GM19238 (cell line): ENCODE data around the gene MRPS6.

Experiments used
- DNase-seq: peaks from one replicate; pipeline ENCODE4 v3.0.0; 2011; ENCODE audit warnings: low spot score; ENCODE audit not compliant: insufficient read length

The MRPS6 gene

DNA sequence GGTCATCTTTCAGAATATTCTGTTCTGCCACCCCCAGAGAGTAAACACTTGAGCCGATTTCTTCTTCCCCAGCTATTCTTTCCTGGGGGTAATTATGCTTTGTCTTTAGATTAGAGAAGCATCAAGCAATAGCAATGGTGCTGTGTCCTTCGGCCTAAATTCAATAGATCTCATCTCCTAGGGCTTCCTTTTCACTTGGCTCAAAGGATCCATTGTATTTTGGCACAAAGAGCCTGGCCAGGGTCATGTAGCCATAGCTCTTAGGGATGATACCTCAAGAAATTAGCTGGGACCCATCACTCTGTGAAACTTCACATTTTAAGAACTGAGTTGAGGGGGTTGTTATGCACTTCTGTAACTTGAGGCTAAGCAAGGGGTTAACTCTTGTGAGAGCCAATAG is 27.0 kb downstream of the MRPS6 start:
- no peak for DNase-seq

DNA sequence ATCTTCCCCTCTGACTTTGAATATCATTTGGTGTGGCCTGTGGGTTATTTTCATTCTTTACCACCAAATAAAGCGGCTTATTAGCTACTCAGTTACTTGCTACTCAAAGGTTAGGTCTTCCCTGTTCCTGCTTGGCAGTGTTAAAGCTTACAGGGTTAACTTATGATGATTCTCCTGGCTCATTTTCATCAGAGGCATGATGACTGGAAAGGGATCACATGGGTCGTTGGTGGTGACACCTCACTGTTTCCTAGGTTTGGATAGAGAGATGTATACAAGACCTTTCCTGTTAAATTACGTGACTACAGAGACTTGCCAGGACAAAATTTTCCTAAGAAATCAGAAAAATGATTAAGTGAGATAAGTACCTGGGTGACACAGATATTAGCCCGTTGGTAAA is 27.4 kb downstream of the MRPS6 start:
- no peak for DNase-seq

DNA sequence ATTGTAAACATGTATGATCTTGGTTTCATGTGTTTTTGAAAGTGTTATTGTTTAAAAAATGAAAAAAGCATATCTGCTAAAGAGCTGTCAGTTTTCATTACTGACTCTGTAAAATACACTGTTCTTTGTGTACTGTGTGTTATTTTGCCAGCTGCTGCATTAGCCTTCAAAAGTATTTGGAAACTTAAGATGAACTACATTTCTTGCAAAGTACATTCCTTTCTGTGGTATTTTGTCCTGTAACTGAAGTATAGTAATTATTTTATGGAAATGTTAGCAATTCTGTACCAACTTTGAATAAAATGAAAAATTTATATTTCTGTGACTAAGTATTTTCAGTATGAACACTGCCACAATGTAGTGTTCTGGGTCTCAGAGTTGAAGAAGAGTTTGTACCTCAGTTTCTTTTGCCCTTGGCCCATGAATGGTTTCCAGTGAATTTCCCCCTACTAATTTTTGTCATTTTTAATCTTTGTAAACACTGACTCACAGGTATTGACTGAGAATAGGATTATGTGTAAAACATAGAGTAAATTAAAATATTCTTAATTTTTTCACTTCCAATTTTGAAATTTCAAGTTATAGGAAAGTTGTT is 32.7 kb downstream of the MRPS6 start:
- DNase-seq = no peak

DNA sequence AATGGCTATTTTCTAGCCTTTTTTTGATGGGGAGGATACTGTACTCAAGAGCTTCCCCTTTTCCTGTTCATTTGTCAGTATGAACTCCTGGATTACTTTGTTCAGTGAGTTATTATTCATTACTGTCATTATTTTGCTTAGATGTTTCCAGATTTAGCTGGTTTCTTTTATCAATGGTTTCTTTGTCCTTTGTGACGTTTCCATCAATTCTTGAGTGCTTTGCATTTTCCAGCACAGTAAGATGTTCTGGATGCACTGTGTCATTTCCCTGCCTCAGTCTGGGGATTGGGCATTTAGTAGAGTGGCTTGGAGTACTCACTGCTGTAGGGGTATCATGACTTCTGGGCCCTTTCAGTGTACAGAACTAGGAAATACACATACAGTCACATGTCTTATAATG is 34.2 kb downstream of the MRPS6 start:
- no peak for DNase-seq

DNA sequence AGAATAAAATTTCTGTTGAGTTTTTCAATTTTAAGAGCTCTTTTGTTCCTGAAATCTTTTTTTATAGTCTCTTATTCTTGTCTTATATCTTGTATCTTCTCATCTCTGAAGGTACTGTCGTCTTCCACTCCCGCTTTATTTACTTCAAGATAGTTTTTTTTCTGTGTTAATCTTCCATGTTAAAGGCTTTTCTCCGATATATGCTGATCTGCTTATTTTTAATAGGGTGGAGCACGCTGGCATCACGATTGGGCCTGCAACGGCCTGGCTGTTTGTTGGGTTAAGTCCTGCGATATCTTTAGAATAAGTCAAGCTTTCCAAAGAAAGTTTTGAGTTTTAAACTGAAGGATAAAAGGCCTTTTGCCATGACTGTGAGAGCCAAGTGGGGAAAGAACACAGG is 35.7 kb downstream of the MRPS6 start:
- no peak for DNase-seq

DNA sequence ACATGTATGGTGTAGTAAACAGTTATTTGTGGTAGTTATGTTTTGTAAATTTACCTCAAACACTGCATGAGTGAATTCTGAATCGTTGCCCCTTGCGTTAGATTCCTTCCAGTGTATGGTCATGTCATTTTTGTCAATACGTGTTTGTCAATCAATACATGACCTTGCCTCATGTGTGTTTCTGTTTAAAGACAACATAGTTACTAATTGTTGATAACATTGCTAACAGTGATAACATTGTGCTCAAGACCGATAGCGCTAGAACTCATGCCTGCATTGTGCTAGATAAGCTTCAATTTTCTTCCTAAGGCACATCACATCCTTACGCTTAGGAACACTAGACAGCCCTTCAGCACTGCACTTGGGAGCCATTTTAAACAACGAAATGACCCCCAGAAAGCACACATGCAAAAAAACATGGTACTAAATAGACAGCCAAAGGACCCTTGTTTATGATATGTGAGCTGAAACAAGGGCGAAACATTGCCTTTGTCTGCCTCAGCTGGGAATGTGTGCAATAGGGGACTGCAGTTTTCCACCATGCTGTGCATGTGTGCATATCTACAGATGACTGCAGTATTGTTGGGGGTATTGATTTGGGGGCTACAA is 37.3 kb downstream of the MRPS6 start:
- DNase-seq = no peak

DNA sequence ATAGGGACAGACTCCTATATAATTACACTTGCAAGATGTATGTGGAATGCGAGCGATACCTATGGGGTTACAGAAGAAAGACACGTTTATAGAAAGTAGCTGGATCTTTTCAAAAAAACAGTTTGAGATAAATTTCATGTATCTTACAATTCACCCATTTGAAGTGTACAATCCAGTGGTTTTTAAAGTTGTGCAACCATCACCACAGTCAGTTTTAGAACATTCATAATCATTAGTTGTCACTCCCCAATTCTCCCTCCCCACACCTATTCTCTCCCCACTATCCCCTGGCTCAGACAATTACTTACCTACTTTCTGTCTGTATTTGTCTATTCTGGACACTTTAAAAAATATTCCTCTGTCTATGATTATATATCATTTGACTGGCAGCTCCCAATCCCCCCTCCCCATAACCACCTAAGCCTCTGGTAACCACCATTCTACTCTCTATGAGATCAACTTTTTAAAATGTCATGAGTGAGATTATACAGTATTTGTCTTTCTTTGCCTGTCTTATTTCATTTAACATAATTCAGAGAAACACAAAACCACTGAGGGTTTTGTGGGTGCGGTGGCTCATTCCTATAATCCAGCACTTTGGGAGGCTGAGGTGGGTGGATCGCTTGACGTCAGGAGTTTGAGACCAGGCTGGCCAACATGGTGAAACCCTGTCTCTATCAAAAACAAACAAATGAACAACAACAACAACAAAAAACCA is 39.1 kb downstream of the MRPS6 start:
- no peak for DNase-seq

DNA sequence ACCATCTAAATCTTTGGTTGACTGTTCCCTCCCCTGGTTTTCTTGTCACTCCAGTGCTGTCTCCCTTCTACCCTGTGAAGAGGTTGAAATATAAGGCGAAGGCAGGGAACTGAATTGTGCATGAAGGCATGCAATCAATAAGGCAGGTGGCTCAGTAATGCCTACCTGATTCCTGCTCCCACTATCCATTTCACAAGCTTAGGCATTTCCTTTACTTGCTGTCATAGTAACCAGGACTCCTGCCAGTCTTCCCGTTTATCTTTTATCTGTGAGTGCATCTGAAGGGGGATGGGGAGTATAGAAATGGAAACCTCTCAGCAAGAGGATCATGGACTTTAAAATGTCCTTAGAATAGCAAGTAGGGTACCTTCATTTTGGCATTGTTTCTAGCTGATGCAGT is 40.5 kb downstream of the MRPS6 start:
- DNase-seq = no peak

DNA sequence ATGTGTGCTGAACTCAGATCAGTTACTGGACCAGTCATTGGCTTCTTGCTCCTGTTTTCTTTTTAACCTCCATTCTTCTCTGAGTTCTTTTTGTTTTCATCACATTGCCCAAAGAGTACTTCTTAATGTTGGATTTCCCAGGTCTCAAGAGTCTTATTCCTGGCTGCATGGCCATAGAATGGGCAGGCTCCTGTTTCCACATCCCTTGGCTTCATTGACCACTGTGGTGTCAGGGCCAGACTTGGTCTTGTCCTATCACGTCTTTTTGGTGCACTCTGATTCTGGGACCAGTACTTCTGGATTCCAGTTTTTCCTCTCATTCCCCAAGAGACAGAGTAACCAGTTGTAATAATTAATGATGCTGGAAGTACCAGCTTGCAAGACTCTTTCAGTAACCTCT is 41.8 kb downstream of the MRPS6 start:
- no peak for DNase-seq

DNA sequence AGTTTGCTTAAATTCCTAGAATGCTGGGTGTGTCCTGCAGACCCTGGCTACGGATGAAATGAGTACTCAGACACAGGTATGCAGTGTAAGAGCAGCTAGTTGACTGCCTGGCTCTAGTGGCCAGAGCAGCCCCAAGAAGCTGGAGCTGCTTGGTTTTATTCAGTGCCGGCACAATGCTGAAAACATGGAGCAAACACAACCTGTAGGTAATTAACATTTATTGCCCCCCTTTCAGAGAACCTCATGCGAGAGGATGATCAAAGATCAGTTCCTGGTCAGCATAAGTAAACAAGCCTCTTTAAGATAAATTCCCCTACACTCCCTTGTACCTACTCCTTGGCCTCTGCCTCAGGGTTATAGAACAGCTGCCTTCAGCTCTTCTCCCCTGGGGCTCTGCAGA is 43.2 kb downstream of the MRPS6 start:
- DNase-seq = no peak

DNA sequence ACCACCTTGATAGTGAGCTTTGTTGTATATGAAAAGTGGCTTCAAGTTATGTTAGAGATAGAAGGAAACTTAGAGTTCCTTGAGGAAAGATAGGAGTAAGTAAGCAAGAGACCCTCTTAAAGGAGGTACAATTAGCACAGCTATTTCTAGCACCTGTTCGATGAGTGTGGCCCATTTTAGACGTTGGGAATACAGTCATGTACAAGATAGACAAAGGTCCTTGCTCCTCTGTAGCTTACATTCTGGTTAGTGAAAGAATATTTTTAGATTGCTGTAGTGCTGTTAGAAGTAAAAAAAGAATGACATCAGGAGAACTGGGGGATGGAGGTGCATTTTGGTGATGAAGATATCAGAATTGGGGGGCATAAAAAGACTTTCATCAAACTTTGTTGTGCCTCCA is 47.5 kb downstream of the MRPS6 start:
- no peak for DNase-seq

DNA sequence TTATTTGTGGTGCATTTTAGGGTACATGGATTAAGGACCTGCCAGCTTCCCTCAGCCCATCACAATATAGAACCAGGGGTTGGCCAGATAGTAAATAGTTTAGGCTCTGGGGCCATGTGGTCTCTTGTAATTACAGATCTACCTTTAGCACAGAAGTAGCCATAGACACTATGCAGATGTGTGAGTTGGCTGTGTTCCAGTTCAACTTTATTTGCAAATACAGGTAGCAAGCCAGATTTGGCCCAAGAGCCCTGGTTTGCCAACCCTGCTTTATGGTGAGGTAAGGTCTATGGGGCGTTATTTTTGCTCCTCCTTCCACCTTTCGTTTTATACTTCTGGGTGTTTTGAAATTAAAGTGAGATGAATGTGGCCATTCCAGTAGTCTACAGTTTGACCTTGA is 48.7 kb downstream of the MRPS6 start:
- DNase-seq = no peak

DNA sequence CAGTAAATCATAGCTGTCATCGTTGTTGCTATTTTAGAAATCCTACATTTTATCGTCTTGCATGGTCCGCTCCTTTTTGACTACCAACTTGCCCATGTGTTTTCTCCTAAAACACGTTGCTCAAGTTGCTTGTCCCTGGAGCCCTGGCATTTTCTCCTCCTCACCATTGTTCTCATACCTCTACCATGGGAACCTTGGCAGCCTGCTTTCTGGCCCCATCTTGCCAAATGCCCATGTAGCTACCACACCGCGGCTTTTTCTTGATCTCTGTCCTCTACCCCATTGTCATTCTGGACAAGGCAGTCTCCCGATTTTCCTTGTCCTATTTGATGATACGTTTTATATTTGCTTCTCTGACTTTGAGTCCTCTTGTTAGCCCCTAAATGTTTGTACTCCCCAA is 50.2 kb downstream of the MRPS6 start:
- no peak for DNase-seq

DNA sequence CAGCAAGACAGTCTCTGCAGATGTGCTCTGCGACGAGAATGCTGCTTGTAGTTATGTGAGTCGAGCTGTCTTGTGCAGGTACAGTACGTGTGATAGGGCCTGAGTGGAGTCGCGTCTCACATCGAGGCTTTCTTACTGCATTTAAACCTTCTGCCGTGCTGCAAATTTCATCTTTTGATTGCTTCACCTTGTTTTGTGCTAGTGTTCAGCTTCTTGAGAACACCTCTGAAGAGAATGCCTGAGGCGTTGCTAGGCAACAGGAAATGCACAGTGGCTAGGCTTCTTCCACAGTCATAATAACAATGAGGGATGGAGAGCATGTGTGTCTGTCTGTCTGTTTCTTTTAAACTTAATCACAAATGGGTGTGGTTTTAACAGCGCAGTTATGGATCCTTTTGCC is 52.9 kb downstream of the MRPS6 start:
- no peak for DNase-seq

DNA sequence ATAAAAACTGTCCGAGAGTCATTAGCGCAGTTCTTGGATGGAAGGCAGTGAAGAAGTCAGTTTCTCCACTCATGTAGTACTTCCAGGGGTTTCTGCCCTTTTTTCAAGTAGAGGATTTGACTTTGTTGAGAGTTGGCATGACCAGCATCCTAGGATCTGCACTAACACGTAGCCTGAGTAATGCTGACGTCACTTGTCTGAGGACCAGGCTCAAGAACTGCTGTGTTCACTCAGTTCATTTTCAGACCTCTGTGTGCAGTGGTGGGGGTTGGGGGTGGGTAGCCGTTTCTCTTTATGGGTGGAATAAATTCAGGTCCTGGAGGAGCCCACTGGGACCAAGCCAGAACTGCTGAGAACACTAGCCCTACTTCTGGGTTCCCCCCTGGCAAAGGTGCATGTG is 53.3 kb downstream of the MRPS6 start:
- DNase-seq = no peak

DNA sequence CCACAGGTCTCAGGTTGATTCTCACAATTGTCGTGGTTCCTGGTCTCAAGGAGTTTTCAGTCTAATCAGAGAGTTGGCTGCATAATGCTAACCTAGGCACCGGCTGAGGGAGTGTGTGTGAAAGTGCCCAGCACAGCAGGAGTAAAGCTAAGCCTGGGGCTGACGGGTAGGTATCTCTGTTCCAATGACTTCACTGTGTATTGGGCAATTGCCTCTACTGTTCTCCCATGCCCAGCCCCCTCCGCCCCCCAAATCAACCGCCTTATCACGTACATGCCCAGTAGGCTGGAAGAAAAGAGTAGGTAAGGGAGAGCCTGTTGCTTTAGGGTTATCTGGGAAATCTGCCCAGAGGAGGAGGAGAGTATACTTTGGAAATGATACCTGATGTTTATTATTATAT is 54.7 kb downstream of the MRPS6 start:
- no peak for DNase-seq

DNA sequence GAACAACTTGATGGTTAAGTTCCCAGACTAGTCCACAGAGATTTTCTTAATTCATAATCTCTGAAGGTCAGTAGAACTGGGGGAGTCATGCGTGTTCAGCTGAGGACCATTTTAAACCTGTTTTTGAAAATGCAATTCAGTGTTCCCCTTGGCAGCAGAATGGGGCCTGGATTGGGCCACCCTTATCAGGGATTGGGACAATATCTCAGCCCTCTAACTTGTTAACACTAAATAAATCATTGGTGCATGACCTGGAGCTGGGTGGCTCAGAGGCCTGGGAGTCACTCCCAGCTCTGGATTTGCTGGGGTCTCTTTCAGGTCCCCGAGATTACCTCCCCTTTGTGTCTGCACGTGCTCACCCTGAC is 55.3 kb downstream of the MRPS6 start:
- DNase-seq = no peak

DNA sequence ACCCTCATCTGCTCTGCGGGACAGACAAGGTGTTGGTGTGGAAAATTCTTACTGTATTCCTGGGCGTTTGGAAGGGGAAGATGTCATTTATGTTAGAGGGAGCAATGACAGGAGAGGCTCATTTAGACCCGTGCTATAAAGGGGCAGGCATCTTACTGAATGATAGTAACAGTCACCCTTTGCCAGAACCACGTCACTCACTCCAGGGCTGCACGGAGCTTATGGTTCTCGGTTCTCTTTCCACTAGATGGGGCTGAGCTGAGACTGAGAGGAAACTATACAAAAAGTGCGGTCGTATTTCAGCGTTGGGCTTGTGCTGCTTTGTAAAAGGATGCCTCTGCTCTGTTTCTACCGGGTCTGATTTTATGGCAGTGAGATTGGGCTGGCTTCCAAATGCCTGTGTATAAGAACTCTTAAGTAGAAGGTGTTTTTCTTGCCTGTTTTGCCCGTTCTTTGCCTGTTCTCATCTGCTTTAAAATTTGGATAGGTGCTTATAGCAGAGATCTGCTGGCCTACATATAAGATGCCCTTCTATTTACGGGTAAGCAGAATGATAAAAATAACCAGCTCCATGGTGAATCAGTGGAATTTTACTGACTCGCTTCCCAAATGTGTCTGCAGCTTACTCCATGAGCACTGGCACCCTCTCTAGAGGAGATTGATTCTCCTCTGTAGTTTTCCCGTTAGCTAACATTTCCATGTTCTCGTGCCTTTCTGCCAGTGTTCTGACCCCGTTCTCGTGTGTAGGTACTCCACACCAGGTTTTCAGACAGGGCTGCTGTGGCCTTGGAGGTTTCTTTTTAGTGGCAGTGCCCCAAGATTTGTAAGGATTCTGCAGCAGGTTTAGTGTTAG is 55.9 kb downstream of the MRPS6 start:
- no peak for DNase-seq

DNA sequence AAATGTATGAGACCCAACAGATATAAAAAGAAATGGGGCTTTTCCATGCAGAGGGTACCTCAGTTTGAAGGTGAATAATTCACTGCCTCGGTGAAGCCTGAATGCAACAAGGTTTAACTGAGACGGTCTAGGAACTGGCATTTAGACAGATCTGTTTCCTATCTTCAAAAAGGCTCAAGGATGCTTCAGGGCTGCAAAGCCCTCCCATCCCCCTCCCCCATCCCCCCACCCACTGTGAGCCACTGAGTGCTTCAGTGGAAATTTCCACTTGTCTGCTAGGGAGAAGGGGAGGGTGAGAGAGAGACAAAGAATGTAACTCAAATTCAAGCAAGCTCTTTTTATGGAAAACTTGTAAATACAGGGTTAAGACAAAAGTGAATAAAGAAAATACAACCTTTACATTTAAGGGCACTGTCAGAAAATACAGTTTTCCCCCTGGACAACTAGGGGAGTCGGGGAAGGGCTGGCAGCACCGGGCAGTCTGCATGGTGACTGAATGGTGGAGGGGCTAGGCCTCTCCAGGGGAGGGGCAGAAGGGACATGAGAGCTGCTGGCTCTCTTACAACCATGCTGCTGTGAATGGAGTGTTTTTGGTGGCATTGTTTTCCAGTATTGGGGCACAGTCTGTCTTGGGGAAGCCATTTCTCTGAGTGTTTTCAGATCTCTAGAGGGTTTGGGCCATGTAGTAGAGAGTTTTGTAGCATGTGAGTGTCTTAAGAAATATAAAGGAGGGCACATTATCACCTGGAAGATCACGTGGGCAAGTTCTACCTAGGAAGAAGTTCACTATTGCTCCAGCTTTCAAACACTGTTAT is 56.7 kb downstream of the MRPS6 start:
- no peak for DNase-seq

DNA sequence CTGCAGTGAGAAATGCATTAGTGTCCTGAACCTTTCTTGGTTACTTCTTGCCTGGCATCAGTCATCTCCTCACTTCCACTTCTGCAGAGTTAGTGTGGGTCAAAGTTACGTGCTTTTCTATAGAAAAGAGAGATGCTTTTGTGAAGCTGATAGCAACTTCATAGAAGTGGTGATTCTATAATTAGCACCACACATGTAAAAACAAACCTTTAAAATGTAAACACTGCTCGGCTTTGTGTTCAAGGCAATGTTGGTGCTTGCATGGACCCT is 57.3 kb downstream of the MRPS6 start:
- DNase-seq = no peak

DNA sequence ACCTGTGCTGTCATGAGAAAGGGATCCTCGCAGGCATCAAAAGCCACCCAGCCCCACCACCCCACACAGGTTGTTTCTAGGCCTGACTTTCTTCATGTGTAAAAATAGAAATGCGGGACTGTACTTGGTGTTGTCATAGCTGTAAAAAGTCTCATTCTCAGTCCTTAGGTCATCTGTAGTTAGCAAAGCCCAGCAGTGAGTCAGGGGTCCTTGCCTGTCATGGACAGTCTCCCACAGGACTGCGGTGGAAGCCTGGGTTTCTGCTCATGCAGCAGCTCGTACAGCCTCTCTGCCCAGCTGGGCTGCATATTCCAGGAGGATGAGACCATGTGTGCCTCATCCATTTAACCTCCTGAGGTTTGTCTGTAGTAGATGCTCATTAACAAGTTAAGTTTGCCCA is 58.2 kb downstream of the MRPS6 start:
- no peak for DNase-seq

DNA sequence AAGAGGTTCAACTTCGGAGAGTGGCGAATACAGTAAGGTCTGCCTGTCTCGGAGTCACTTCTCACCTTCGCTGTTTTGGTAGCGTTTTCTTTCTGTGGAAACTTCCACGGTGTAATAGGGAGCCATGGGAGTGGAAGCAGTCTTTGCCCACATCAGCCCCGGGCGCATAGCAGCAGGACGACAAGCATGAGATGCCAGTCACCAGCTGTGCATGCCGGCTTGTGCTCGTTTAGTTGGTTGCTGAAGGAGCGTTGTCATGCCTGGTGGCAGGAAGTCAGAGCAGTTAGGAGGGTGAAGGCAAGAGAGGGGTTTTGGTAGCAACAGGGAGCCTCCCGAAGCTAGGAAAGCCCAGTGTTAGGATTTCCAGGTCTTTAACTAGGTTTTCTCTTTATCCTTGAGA is 58.8 kb downstream of the MRPS6 start:
- no peak for DNase-seq
